HFFc6 (cell line): ENCODE results near the gene MOB2. TPM values are rescaled to one million over a fixed set of nuclear protein-coding genes. Genes with fewer than 3 reads are reported as not detected.

ENCODE experiments used
- DNase-seq: peaks from one replicate; pipeline ENCODE4 v3.0.0-alpha.2; 2018
- H3K27ac Mint-ChIP-seq: 2 replicates; pipeline ENCODE4 v1.8.0; 2020; ENCODE audit warnings: mild to moderate bottlenecking, mixed read lengths
- H3K27me3 Mint-ChIP-seq: 2 replicates; pipeline ENCODE4 v1.8.0; 2021; ENCODE audit warnings: mild to moderate bottlenecking, moderate library complexity, mixed read lengths; ENCODE audit not compliant: insufficient read depth
- H3K36me3 Mint-ChIP-seq: 2 replicates; pipeline ENCODE4 v1.8.0; 2021; ENCODE audit warnings: low read depth, mixed read lengths
- H3K4me1 Mint-ChIP-seq: 2 replicates; pipeline ENCODE4 v1.8.0; 2020; ENCODE audit warnings: low read depth, mixed read lengths
- H3K4me3 Mint-ChIP-seq: 2 replicates; pipeline ENCODE4 v1.8.0; 2020; ENCODE audit warnings: mild to moderate bottlenecking, moderate library complexity, mixed read lengths
- H3K9me3 Mint-ChIP-seq: 2 replicates; pipeline ENCODE4 v1.8.0; 2020; ENCODE audit warnings: mild to moderate bottlenecking, mixed read lengths
- total RNA-seq, 6 experiments: library from RNA; stranded (reverse); fragmentation: NEBNext Ultra II Directional; extraction: Animal tissue kit (Norgen Biotek cat#: 25700); gene quantifications; 2 replicates in 1 of 6; 3 replicates in 5 of 6; pipeline ENCODE4 v1.2.3, GENCODE V29; 2021
- TF ChIP-seq, protein P1 (sequence below): fragments of 200-600 bp; sonication (generic); IDR thresholded peaks from 2 replicates; pipeline ENCODE4 v1.5.0; 2021; ENCODE audit warnings: antibody characterized with exemption, mild to moderate bottlenecking

MOB2 gene
- total RNA-seq, 6 experiments from 2014 or later, result 19.6 to 27.4 (median 21.4) TPM

DNA sequence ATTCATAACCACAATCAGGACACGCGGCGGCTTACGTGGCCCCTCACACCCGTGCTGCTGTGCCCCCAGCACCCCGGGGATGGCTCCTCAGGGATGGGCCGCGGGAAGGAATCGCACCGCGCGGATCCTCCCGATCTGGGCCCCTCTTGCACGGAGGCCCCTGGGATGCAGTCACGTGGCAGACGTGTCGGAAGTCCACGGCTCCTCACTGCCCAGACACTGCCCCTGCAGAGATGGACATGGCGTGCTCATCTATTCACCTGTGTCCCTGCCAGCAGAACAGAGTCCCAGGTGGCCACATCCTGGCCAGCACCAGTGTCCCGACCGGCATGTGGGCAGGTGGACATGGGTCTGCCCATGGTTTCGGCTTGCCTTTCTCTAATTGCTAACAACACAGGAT, 12.8 kb downstream of the MOB2 start:
- Mint-ChIP-seq H3K4me3 (no peak overlapping the region), H3K27ac (no peak overlapping the region), H3K36me3 (peaks cover 5% of the 10 kb centered on the region; the same call in 1 of the 2 replicates), H3K4me1 (no peaks in the 10 kb centered on the region), H3K27me3 (no peaks in the 10 kb centered on the region; the same call in 1 of the 2 replicates), H3K9me3 (no peaks in the 10 kb centered on the region)
- TF ChIP-seq, protein P1, sequence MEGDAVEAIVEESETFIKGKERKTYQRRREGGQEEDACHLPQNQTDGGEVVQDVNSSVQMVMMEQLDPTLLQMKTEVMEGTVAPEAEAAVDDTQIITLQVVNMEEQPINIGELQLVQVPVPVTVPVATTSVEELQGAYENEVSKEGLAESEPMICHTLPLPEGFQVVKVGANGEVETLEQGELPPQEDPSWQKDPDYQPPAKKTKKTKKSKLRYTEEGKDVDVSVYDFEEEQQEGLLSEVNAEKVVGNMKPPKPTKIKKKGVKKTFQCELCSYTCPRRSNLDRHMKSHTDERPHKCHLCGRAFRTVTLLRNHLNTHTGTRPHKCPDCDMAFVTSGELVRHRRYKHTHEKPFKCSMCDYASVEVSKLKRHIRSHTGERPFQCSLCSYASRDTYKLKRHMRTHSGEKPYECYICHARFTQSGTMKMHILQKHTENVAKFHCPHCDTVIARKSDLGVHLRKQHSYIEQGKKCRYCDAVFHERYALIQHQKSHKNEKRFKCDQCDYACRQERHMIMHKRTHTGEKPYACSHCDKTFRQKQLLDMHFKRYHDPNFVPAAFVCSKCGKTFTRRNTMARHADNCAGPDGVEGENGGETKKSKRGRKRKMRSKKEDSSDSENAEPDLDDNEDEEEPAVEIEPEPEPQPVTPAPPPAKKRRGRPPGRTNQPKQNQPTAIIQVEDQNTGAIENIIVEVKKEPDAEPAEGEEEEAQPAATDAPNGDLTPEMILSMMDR, result no peak
- DNase-seq, result no peak

DNA sequence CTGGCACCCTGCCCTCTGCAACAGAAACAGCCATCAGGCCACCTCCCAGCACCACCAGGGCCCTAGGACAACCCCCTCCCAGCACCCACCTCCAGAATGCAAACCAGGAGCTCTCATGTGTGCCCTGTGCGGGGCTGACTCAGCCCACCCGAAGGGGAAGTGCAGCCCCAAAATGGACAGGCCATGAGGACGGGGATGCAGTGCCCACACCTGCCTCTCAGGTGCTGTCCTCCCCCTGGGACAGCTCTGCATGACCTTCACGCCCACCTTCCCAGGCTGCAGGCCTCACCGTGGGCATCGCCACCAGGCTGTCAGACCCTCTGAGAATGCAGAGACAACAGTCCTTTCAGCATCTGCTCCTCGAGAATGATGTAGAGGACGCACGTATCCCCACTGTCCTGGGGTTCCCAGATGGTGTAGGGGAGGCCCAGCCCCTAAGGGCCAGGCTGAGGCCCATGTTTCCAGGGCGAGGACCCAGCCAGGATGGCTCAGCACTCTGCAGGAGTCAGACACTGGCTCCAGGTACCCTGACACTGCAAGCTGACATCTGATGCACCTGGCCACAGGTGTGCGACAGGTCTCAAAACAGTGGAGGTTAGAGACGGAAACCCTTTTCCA, 13.5 kb downstream of the MOB2 start:
- no peak for DNase-seq
- no peaks in the 10 kb centered on the region for H3K9me3 Mint-ChIP-seq
- H3K36me3 Mint-ChIP-seq, result peaks cover 5% of the 10 kb centered on the region; the same call in 1 of the 2 replicates
- TF ChIP-seq, protein P1, result no peak
- H3K4me1 Mint-ChIP-seq, result no peaks in the 10 kb centered on the region
- no peak overlapping the region for H3K4me3 Mint-ChIP-seq
- H3K27me3 Mint-ChIP-seq, result no peaks in the 10 kb centered on the region; the same call in 1 of the 2 replicates
- no peak overlapping the region for H3K27ac Mint-ChIP-seq

DNA sequence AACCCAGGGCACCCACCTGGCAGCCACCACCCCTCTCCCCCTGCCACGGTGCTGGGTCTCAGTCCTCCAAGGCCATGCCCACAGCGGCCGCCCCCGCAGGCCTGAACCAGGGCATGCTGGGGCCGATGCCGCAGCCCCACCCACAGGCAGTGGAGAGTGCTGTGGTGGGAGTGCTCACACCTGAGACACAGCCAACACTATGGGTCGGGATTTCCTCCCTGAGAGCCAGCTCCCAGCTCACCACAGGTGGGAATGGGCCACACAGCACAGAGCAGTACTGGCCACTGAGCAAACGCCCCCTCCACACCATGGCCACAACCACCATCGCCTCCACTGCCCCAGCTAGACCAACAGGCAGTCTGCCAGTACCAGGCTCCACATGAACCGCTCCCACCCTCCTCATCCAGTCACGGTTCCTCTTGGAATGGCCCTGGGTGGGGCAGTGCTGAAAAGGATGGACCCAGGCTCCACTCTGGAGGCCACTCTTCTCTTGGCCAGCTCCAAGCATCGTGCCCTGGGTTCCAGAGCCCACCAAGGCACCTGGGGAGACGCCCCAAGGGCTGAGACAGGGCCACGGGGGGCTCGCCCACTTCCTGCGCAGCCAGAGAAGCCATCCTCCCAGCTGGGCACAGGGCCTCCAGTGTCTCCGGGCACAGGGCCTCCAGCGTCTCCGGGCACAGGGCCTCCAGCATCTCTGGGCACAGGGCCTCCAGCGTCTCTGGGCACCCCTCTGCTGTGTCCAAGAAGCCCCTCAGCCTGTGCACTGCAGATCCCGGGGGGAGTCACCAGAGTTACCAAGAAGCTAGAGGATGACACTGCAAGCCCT, 14.2 kb downstream of the MOB2 start:
- DNase-seq, result no peak
- no peak overlapping the region for H3K27ac Mint-ChIP-seq
- TF ChIP-seq, protein P1, result no peak
- H3K4me3 Mint-ChIP-seq, result no peak overlapping the region
- H3K9me3 Mint-ChIP-seq, result no peaks in the 10 kb centered on the region
- no peaks in the 10 kb centered on the region for H3K4me1 Mint-ChIP-seq
- peaks cover 5% of the 10 kb centered on the region; the same call in 1 of the 2 replicates for H3K36me3 Mint-ChIP-seq
- H3K27me3 Mint-ChIP-seq, result no peaks in the 10 kb centered on the region

DNA sequence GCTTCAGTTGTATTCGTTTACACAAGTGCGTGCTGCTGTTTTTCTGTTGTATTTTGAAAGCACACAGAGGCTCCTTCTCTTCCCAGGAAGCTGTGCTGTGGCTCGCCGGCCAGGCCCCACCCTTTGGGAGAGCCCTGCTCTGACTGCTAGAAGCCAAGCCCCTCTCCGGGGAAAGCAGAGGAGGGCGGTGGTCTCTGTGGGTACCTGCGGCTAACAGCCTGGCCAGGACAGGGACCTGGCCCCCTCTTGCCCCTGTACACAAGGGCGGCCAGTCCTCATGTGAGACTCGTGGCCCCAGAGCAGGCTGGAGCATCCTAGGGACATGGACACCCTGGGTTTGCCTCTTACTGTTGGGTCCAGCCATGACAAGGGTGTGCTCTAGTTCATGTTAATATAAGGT, 14.8 kb downstream of the MOB2 start:
- Mint-ChIP-seq H3K9me3 (no peaks in the 10 kb centered on the region), H3K27me3 (peaks cover 4% of the 10 kb centered on the region), H3K4me1 (no peaks in the 10 kb centered on the region), H3K4me3 (no peak overlapping the region), H3K27ac (no peak overlapping the region), H3K36me3 (peaks cover 5% of the 10 kb centered on the region; the same call in 1 of the 2 replicates)
- TF ChIP-seq, protein P1, result no peak
- no peak for DNase-seq

DNA sequence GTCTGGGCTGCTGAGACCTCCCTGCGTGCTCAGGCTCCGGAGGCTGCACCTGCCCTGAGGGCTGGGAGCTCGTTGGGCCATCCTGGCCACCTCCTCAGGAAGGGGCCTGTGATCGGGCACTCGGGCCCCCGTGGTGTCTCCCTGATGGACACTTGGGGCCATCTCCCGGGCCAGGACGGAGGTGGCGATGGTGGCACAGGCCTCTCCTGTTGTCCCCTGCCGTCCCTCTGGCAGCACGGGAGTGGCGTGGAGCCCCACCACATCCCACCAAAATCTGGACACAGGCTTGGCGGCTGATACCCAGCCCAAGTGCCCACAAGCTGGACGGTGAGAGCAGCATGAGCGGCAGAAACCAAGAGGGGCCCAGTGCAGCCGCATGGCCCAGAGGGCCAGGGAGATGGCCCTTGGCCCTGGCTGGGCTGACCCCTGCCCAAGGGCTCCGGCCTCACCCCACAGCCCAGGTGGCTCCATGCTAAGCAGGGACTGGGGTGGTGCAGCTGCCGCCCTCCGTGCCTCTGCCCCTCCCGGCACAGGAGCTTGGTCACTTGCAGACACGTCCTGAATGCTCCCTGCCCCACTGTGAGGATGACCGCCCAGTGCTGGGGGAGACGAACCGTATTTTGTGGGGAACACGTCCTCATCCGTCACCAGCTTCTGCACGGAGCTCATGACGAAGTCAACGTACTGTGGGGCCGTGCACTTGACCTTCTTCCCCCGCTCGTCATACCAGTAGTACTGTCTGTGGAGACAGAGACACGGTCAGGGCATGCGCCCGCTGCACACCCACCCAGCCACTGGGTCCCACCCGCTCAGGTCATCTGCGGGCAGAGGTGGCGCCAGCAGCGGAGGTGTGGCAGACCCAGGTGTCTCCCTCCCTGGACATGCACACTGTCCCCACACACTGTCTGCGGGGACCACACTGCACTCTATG, 15.6 kb downstream of the MOB2 start:
- Mint-ChIP-seq H3K4me3 (no peak overlapping the region), H3K9me3 (no peaks in the 10 kb centered on the region), H3K27me3 (peaks cover 4% of the 10 kb centered on the region), H3K4me1 (no peaks in the 10 kb centered on the region), H3K27ac (no peak overlapping the region), H3K36me3 (peaks cover 5% of the 10 kb centered on the region; the same call in 1 of the 2 replicates)
- TF ChIP-seq, protein P1, result no peak
- no peak for DNase-seq
